ENCODE data around the gene PLPP3.

GRCh38 chr1:56555448-56555847, 23.9 kb downstream of the PLPP3 start:
- TF ChIP-seq GATA3 (IDR thresholded peaks at IDR 0.05; ENCODE audit: low read depth, low read length), result no peak
- no peak for TF ChIP-seq GATA2 (IDR thresholded peaks at IDR 0.05; ENCODE audit: low read depth, low read length)
